ENCODE data around the gene ZBP1. TPM values are rescaled to one million over a fixed set of nuclear protein-coding genes. Genes with fewer than 3 reads are reported as not detected.
A peak's percentile ranks its signal among the peaks of the same experiment; 100 is the strongest.
"Not testable (repeated sequence)": the region's sequence is repeated elsewhere in the genome, so short reads cannot be mapped to it uniquely, and the experiment has no call there.

ZBP1 gene
- total RNA-seq, 6 experiments from 2014 or later = 0.14 to 0.75 (median 0.36) TPM; not detected in 2

DNA sequence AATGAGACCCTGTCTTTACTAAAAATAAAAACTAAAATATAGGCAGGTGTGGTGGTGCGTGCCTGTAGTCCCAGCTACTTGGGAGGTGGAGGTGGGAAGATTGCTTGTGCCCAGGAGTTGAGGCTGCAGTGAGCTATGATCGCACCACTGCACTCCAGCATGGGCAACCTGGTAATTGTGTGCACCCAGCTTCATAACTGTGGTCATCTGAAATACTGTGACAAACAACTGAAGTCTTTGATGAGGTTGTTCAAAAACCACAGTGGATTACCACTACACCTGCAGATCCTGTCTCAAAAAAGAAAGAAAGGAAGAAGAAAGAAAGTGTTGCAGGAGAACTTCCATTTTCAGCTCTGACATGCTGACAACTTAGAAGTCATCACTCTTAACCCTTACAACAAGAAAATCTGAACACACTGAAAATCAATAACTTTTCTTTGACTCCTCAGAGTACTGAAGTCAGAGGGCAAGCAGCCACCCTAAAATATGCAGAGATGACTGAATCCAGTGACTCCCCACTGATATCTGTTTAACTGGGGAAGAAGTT is 13.8 kb upstream of the ZBP1 start:
- Histone ChIP-seq H3K36me3 (no peaks in the 10 kb centered on the region), H3K27me3 (no peaks in the 10 kb centered on the region), H3K4me3 (no peak overlapping the region), H3K4me1 (no peaks in the 10 kb centered on the region), H3K27ac (no peak overlapping the region), H3K9me3 (no peaks in the 10 kb centered on the region)
- intact Hi-C loops (cut with DNase I) = no loop called here
- ATAC-seq (no peak), DNase-seq (no peak)
- TF ChIP-seq, protein P1, sequence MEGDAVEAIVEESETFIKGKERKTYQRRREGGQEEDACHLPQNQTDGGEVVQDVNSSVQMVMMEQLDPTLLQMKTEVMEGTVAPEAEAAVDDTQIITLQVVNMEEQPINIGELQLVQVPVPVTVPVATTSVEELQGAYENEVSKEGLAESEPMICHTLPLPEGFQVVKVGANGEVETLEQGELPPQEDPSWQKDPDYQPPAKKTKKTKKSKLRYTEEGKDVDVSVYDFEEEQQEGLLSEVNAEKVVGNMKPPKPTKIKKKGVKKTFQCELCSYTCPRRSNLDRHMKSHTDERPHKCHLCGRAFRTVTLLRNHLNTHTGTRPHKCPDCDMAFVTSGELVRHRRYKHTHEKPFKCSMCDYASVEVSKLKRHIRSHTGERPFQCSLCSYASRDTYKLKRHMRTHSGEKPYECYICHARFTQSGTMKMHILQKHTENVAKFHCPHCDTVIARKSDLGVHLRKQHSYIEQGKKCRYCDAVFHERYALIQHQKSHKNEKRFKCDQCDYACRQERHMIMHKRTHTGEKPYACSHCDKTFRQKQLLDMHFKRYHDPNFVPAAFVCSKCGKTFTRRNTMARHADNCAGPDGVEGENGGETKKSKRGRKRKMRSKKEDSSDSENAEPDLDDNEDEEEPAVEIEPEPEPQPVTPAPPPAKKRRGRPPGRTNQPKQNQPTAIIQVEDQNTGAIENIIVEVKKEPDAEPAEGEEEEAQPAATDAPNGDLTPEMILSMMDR (IDR thresholded peaks at IDR 0.05) = no peak
- TF ChIP-seq POLR2A (IDR thresholded peaks at IDR 0.05) = no peak
- WGBS (ENCODE audit: insufficient coverage, low coverage, low lambda C conversion rate, missing lambda C conversion rate) = no CpG with 5 or more reads among the region's 2 CpGs

DNA sequence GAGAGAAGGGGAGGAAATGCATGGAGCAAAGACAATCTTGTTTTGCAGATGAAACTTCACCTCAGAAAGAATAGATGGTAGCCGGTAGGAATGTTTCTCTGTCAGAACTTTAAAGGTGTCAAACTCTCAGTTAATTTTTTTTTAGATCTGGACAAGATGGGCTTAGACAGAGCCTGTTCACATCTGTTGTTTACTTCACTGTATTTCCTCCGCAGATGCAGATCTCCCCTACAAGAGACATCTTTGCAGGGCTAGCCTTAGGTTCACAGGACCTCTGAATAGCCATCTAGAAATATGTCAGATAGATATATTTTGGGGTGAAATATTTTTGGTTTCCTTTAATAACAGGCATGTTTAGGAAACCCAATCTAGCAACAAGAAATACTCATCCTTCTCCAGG is 12.1 kb upstream of the ZBP1 start:
- Histone ChIP-seq H3K36me3 (no peaks in the 10 kb centered on the region), H3K27me3 (no peaks in the 10 kb centered on the region), H3K9me3 (no peaks in the 10 kb centered on the region), H3K4me1 (no peaks in the 10 kb centered on the region), H3K4me3 (no peak overlapping the region), H3K27ac (no peak overlapping the region)
- intact Hi-C loops (cut with DNase I) = no loop called here
- WGBS (ENCODE audit: insufficient coverage, low coverage, low lambda C conversion rate, missing lambda C conversion rate) = 60% methylated on average over 2 of the region's 2 CpGs
- DNase-seq (no peak), ATAC-seq (no peak)
- TF ChIP-seq, protein P1 (IDR thresholded peaks at IDR 0.05) = no peak
- no peak for TF ChIP-seq POLR2A (IDR thresholded peaks at IDR 0.05)

DNA sequence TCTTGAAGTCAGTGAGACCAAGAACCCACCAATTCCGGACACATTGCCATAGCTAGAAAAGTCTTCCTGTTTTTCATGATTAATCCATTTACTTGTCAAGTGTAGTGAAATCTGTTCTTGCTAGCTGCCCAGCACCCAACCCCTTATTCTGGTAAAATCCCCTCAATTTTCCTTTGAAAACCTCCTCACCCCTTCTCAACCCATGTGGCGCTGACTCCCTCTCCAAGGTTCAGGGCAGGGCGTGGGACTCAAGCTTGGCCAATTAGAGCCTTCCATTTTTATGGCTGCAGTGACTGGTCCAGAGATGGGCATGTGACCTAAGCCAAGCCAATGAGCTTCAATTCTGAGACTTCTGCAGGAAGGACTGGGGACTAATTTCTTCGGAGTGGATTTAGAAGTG is 9.8 kb upstream of the ZBP1 start:
- intact Hi-C loops (cut with DNase I) = no loop called here
- H3K27ac ChIP-seq = no peak overlapping the region
- H3K4me3 ChIP-seq = no peak overlapping the region
- no peak for TF ChIP-seq POLR2A (IDR thresholded peaks at IDR 0.05)
- TF ChIP-seq, protein P1 (IDR thresholded peaks at IDR 0.05) = no peak
- ATAC-seq = peak; percentile 17 to 37 (median 25)
- H3K9me3 ChIP-seq = no peaks in the 10 kb centered on the region
- WGBS (ENCODE audit: insufficient coverage, low coverage, low lambda C conversion rate, missing lambda C conversion rate) = 31% methylated on average over 4 of the region's 4 CpGs
- no peaks in the 10 kb centered on the region for H3K27me3 ChIP-seq
- H3K36me3 ChIP-seq = no peaks in the 10 kb centered on the region
- DNase-seq = no peak
- H3K4me1 ChIP-seq = no peaks in the 10 kb centered on the region

DNA sequence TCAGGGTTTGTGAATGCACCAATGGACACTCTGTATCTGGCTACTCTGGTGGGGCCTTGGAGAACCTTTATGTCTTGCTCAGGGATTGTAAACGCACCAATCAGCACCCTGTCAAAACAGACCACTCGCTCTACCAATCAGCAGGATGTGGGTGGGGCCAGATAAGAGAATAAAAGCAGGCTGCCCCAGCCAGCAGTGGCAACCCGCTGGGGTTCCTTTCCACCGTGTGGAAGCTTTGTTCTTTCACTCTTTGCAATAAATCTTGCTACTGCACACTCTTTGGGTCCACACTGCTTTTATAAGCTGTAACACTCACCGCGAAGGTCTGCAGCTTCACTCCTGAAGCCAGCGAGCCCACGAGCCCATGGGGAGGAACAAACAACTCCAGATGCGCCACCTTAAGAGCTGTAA is 9.3 kb upstream of the ZBP1 start:
- not testable (repeated sequence) for H3K4me3 ChIP-seq

DNA sequence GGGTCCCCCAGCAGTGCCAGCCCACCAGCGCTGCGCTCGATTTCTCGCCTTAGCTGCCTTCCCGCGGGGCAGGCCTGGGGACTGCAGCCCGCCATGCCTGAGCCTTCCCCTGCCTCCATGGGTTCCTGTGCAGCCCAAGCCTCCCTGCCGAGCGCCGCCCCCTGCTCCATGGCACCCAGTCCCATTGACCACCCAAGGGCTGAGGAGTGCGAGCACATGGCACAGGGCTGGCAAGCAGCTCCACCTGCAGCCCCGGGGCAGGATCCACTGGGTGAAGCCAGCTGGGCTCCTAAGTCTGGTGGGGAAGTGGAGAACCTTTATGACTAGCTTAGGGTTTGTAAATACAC is 8.7 kb upstream of the ZBP1 start:
- ATAC-seq; intact Hi-C loops (cut with DNase I); DNase-seq; H3K9me3 ChIP-seq; H3K27me3 ChIP-seq; H3K36me3 ChIP-seq; H3K4me1 ChIP-seq; H3K4me3 ChIP-seq: not testable (repeated sequence)
- 92% methylated on average over 2 of the region's 12 CpGs for WGBS (ENCODE audit: insufficient coverage, low coverage, low lambda C conversion rate, missing lambda C conversion rate)
- peak overlapping the region in 2 of 3 donors; percentile 47 to 63 for H3K27ac ChIP-seq

More for the DNA sequence above, 9.3 kb upstream of the ZBP1 start:
- DNase-seq; H3K27me3 ChIP-seq; H3K9me3 ChIP-seq; H3K4me1 ChIP-seq; H3K27ac ChIP-seq; H3K36me3 ChIP-seq; intact Hi-C loops (cut with DNase I); ATAC-seq: not testable (repeated sequence)
- WGBS (ENCODE audit: insufficient coverage, low coverage, low lambda C conversion rate, missing lambda C conversion rate) = 49% methylated on average over 6 of the region's 9 CpGs

Measured in right lobe of liver (tissue), 6 donors.